Neural crest cell (in vitro differentiated cells): ENCODE data around the gene RYR2. TPM values are rescaled to one million over a fixed set of nuclear protein-coding genes. Genes with fewer than 3 reads are reported as not detected.
"Not testable (repeated sequence)": the region's sequence is repeated elsewhere in the genome, so short reads cannot be mapped to it uniquely, and the experiment has no call there.

Experiments
- DNase-seq: peaks from one replicate; pipeline ENCODE4 v3.0.0; 2021; ENCODE audit warnings: low read depth, mixed read lengths, low spot score
- H3K27ac Mint-ChIP-seq: one replicate; pipeline ENCODE4 v1.8.0; 2021; ENCODE audit warnings: mild to moderate bottlenecking, mixed read lengths; ENCODE audit not compliant: unreplicated experiment
- H3K27me3 Mint-ChIP-seq: 2 replicates; pipeline ENCODE4 v1.8.0; 2021; ENCODE audit warnings: low read depth, mild to moderate bottlenecking, mixed read lengths
- H3K36me3 Mint-ChIP-seq: 2 replicates; pipeline ENCODE4 v1.8.0; 2021; ENCODE audit warnings: low read depth, mild to moderate bottlenecking, mixed read lengths
- H3K4me1 Mint-ChIP-seq: 2 replicates; pipeline ENCODE4 v1.8.0; 2021; ENCODE audit warnings: mixed read lengths
- H3K4me3 Mint-ChIP-seq: one replicate; pipeline ENCODE4 v1.8.0; 2021; ENCODE audit warnings: mild to moderate bottlenecking, mixed read lengths
- H3K9me3 Mint-ChIP-seq: 2 replicates; pipeline ENCODE4 v1.8.0; 2021; ENCODE audit warnings: mixed read lengths
- total RNA-seq: library from RNA; stranded (reverse); gene quantifications from 2 replicates; pipeline ENCODE4 v1.2.1, GENCODE V29; 2021
- TF ChIP-seq, protein P1 (sequence below): fragments of 200-600 bp; sonication (generic); conservative IDR thresholded peaks from 2 replicates; pipeline ENCODE4 v1.5.0; 2021; ENCODE audit warnings: antibody characterized with exemption, mild to moderate bottlenecking

Gene RYR2
- total RNA-seq, 1 donor from 2014 or later, result 0.07 TPM

DNA sequence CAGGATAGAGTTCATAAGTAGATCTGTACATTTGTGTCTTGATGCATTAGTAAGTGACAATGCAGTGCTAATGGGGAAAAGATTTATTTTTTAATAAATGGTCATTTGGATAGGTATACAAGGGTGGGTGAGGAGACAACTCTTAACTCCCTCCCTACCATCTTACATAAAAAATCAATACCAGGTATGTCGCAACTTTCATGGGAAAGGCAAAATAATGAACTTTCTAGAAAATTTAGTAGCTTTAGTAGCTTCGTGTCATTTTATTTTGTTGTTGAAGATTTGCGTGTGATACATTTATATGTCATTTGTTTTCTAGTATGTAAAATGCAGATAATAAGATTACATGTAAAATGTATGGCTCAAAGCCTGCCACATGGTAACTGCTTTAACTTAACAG, 310.8 kb downstream of the RYR2 start:
- no peaks in the 10 kb centered on the region for H3K27me3 Mint-ChIP-seq
- DNase-seq, result no peak
- H3K36me3 Mint-ChIP-seq, result no peaks in the 10 kb centered on the region
- TF ChIP-seq, protein P1, sequence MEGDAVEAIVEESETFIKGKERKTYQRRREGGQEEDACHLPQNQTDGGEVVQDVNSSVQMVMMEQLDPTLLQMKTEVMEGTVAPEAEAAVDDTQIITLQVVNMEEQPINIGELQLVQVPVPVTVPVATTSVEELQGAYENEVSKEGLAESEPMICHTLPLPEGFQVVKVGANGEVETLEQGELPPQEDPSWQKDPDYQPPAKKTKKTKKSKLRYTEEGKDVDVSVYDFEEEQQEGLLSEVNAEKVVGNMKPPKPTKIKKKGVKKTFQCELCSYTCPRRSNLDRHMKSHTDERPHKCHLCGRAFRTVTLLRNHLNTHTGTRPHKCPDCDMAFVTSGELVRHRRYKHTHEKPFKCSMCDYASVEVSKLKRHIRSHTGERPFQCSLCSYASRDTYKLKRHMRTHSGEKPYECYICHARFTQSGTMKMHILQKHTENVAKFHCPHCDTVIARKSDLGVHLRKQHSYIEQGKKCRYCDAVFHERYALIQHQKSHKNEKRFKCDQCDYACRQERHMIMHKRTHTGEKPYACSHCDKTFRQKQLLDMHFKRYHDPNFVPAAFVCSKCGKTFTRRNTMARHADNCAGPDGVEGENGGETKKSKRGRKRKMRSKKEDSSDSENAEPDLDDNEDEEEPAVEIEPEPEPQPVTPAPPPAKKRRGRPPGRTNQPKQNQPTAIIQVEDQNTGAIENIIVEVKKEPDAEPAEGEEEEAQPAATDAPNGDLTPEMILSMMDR, result no peak
- no peaks in the 10 kb centered on the region for H3K9me3 Mint-ChIP-seq
- H3K4me3 Mint-ChIP-seq, result no peak overlapping the region
- H3K4me1 Mint-ChIP-seq, result peaks cover 4% of the 10 kb centered on the region
- no peak overlapping the region for H3K27ac Mint-ChIP-seq

DNA sequence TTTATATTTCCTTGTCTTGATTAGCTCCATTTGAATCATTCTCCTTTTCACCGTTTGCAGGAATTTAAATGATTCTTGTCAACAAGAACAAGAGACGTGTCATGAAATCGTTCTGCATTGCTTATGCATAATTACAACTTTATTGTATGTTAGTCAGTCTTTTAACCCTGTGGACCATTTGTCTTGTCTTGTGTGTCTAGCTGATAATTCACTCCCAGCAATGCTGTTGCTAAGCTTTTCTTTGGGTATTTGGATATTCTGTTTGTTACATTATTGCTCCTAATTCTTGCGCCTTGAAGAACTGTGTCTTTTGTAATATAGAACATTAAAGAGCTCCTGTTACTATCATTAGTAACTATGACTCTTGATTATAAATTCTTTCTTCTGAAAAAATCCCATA, 311.9 kb downstream of the RYR2 start:
- H3K4me1 Mint-ChIP-seq, result peaks cover 4% of the 10 kb centered on the region

DNA sequence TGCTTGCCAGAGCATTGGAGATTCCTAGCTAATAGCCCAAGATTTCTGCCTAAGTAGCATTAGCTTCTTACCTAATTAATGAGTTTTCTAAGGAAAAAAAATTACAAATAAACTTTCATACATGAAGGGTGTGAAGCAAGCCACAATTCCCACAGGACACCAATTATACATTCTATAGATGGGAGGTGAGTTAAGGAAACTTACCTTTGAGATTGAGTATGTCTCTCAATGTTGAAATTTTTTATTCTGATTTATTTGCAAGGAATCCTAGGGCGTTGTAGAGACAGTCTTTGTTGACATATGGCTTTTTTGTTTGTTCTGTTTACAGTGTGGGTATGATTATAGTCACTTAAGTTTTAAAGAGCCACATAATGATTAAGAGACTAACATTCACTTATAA, 313.0 kb downstream of the RYR2 start:
- Mint-ChIP-seq H3K4me1 (peaks cover 4% of the 10 kb centered on the region), H3K27ac (no peak overlapping the region), H3K27me3 (no peaks in the 10 kb centered on the region), H3K9me3 (no peaks in the 10 kb centered on the region), H3K4me3 (no peak overlapping the region), H3K36me3 (no peaks in the 10 kb centered on the region)
- TF ChIP-seq, protein P1, result no peak
- DNase-seq, result no peak

More for the DNA sequence above, 311.9 kb downstream of the RYR2 start:
- H3K27ac Mint-ChIP-seq, result no peak overlapping the region
- no peak for DNase-seq
- H3K36me3 Mint-ChIP-seq, result no peaks in the 10 kb centered on the region
- no peaks in the 10 kb centered on the region for H3K27me3 Mint-ChIP-seq
- no peak overlapping the region for H3K4me3 Mint-ChIP-seq
- TF ChIP-seq, protein P1, result no peak
- H3K9me3 Mint-ChIP-seq, result no peaks in the 10 kb centered on the region

DNA sequence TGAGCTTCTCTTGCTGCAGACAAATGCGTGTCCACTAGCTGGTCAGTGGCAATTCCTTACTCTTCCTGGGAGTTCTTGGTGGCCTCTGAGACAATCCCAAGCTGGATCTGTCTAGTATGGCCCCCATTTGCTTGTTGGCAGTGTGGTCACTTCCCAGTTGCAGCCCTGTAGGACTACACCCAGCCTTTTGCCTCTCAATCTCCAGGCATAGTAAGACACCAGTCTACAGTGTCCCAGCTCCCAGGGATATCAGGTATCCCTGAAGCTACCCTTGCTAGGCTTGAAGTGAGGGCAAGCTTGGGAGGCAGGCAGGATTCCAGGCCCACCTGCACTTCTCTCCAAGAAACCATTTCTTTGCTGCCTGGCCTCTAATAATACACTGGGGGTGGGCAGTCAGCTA, 316.6 kb downstream of the RYR2 start:
- Mint-ChIP-seq H3K27ac (no peak overlapping the region), H3K4me1 (peaks cover 4% of the 10 kb centered on the region), H3K4me3 (no peak overlapping the region), H3K36me3 (no peaks in the 10 kb centered on the region), H3K27me3 (no peaks in the 10 kb centered on the region), H3K9me3 (no peaks in the 10 kb centered on the region)
- DNase-seq, result no peak
- TF ChIP-seq, protein P1, result no peak

DNA sequence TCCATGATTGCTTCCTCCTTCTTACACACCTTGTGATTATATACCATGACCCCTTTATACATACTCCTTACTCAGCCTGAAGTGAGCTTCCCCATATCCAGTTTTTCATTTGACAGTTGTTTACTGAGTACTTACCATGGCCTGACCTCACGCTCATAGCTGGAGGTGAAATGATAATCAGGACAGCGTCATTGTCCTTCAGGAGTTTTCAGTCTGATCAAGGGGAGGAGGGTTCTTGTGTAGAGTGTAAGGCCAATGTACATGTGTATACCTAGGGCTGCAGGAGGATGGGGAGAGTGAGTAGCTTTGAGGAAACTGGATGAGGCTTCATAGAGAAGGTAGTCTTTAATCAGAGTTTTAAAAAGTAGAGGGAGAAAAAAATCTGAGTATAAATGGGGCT, 325.8 kb downstream of the RYR2 start:
- H3K27ac Mint-ChIP-seq, result no peak overlapping the region
- no peaks in the 10 kb centered on the region for H3K36me3 Mint-ChIP-seq
- TF ChIP-seq, protein P1, result no peak
- H3K9me3 Mint-ChIP-seq, result no peaks in the 10 kb centered on the region
- H3K4me1 Mint-ChIP-seq, result no peaks in the 10 kb centered on the region
- no peak overlapping the region for H3K4me3 Mint-ChIP-seq
- no peaks in the 10 kb centered on the region for H3K27me3 Mint-ChIP-seq
- no peak for DNase-seq

DNA sequence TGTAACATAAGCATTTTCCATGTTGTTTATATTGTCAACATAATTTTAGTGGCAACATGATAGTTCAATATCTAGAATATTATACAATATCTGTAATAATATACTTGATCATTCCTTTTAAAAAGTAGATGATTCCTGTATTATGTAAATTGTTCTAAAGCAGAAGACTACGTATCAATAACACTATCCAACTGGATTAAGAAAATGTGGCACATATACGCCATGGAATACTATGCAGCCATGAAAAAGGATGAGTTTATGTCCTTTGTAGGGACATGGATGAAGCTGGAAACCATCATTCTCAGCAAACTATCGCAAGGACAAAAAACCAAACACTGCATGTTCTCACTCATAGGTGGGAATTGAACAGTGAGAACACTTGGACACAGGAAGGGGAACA, 329.5 kb downstream of the RYR2 start:
- H3K36me3 Mint-ChIP-seq, DNase-seq, H3K9me3 Mint-ChIP-seq, H3K27ac Mint-ChIP-seq, H3K4me1 Mint-ChIP-seq, H3K4me3 Mint-ChIP-seq: not testable (repeated sequence)
- H3K27me3 Mint-ChIP-seq, result peaks cover 14% of the 10 kb centered on the region
